Endothelial cell of umbilical vein (primary cell): Measurements from ENCODE around the gene SYTL3. TPM values are rescaled to one million over a fixed set of nuclear protein-coding genes. Genes with fewer than 3 reads are reported as not detected.

Source experiments
- BruUV-seq: library from RNA; stranded (reverse); fragments of 400-500 nt; replicated peaks from 2 replicates; lab custom pipeline; 2021; lab: Mats Ljungman, UMichigan
- CTCF ChIA-PET: fragments of 300-600, 350-600 bp; sonication (Branson Sonifier 250); formaldehyde crosslinking; loops from one replicate; lab custom pipeline; 2021; ENCODE audit warnings: antibody characterized with exemption, inconsistent platforms; lab: Charles Lee
- POLR2A ChIA-PET: fragments of 300-600, 350-600 bp; sonication (Branson Sonifier 250); formaldehyde crosslinking; loops from one replicate; lab custom pipeline; 2021; ENCODE audit warnings: antibody characterized with exemption, inconsistent platforms; lab: Charles Lee
- DNase-seq: peaks from one replicate; pipeline ENCODE4 v3.0.0-alpha.2; 2011; ENCODE audit warnings: low read depth, low spot score
- FAIRE-seq: peaks from 2 replicates; lab custom pipeline; 2011; peaks lifted over from hg19 to GRCh38; lab: Jason Lieb, UNC
- H2AFZ ChIP-seq: 2 replicates; pipeline ENCODE4 v1.6.0; 2012; ENCODE audit warnings: low read depth, low read length, control low read depth, inconsistent platforms
- H3K27ac ChIP-seq: 2 replicates; pipeline ENCODE4 v1.5.1; 2011; ENCODE audit warnings: low read depth, mild to moderate bottlenecking, control low read depth, low read length, moderate library complexity; ENCODE audit not compliant: insufficient read depth
- H3K27me3 ChIP-seq, 2 experiments: 2 replicates each; pipeline versions ENCODE4 v1.6.0 to v1.6.1; 2011; ENCODE audit warnings: low read length in 2 of 2, mixed read lengths in 1 of 2; ENCODE audit not compliant: control insufficient read depth in 2 of 2, insufficient read depth in 2 of 2
- H3K36me3 ChIP-seq, 2 experiments: 2 replicates in 1 of 2; 3 replicates in 1 of 2; pipeline ENCODE4 v1.5.1; 2011; ENCODE audit warnings: low read length in 2 of 2, mild to moderate bottlenecking in 1 of 2, moderate library complexity in 1 of 2; ENCODE audit not compliant: control insufficient read depth in 2 of 2, insufficient read depth in 2 of 2; ENCODE audit errors: extremely low read depth in 1 of 2
- H3K4me1 ChIP-seq: 3 replicates; pipeline ENCODE4 v1.5.1; 2011; ENCODE audit warnings: mild to moderate bottlenecking, low read length; ENCODE audit not compliant: control insufficient read depth, insufficient read depth; ENCODE audit errors: extremely low read depth
- H3K4me2 ChIP-seq: 2 replicates; pipeline ENCODE4 v1.6.1; 2011; ENCODE audit warnings: low read length, control low read depth, mixed read lengths; ENCODE audit not compliant: insufficient read depth
- H3K4me3 ChIP-seq, 3 experiments: fragments of 200-600 bp in 1 of 3; sonication (generic), shearing (Covaris generic) in 1 of 3; replicated peaks in 1 of 3; 2 replicates each; pipeline ENCODE4 v1.5.1; 2011 to 2016; ENCODE audit warnings: control low read depth in 3 of 3, low read length in 3 of 3, mild to moderate bottlenecking in 2 of 3, inconsistent platforms in 1 of 3, low read depth in 1 of 3, moderate library complexity in 1 of 3; ENCODE audit not compliant: insufficient read depth in 1 of 3
- H3K79me2 ChIP-seq: 2 replicates; pipeline ENCODE4 v1.6.0; 2012; ENCODE audit warnings: low read length, inconsistent platforms; ENCODE audit not compliant: control insufficient read depth, insufficient read depth
- H3K9ac ChIP-seq: replicated peaks from 2 replicates; pipeline ENCODE3; 2011; ENCODE audit warnings: low read length, control low read depth; ENCODE audit not compliant: insufficient read depth; ENCODE audit errors: extremely low read depth
- H3K9me1 ChIP-seq: replicated peaks from 3 replicates; pipeline ENCODE4 v1.6.0; 2011; ENCODE audit warnings: mild to moderate bottlenecking, low read length; ENCODE audit not compliant: control insufficient read depth, insufficient read depth; ENCODE audit errors: extremely low read depth
- H3K9me3 ChIP-seq: replicated peaks from 2 replicates; pipeline ENCODE4 v1.5.1; 2012; ENCODE audit warnings: low read length, inconsistent platforms; ENCODE audit not compliant: control insufficient read depth, insufficient read depth
- H4K20me1 ChIP-seq: replicated peaks from 2 replicates; pipeline ENCODE3; 2011; ENCODE audit warnings: mild to moderate bottlenecking, low read length; ENCODE audit not compliant: control insufficient read depth, insufficient read depth; ENCODE audit errors: extremely low read depth
- EZH2 ChIP-seq: IDR thresholded peaks from 2 replicates; pipeline ENCODE4 v1.6.1; 2012; ENCODE audit warnings: borderline replicate concordance, low read depth, mild to moderate bottlenecking, moderate library complexity, low read length, inconsistent platforms; ENCODE audit not compliant: severe bottlenecking
- FOS ChIP-seq: IDR thresholded peaks from 2 replicates; pipeline ENCODE4 v1.6.1; 2011; ENCODE audit warnings: mild to moderate bottlenecking, low read length, moderate library complexity, borderline replicate concordance; ENCODE audit not compliant: insufficient read depth
- JUN ChIP-seq: IDR thresholded peaks from 2 replicates; pipeline ENCODE4 v1.6.1; 2011; ENCODE audit warnings: borderline replicate concordance, low read depth; ENCODE audit not compliant: insufficient read length, insufficient read depth
- MYC ChIP-seq: IDR thresholded peaks from one replicate; pipeline ENCODE4 v1.6.1; 2011; ENCODE audit warnings: mild to moderate bottlenecking, low read depth, low read length
- POLR2A ChIP-seq: IDR thresholded peaks from 2 replicates; pipeline ENCODE4 v1.6.1; 2012; ENCODE audit warnings: low read depth, mild to moderate bottlenecking, control low read depth, low read length
- dilution Hi-C: fragments of 300-500 bp; cut with MboI; formaldehyde crosslinking; loops from one replicate; pipeline ENCODE4 v1.15.0; 2019; ENCODE audit warnings: low sequenced_read_pairs; ENCODE audit not compliant: extremely low pct_ligation_motif_present
- intact Hi-C: fragments of 100-400 bp; cut with micrococcal nuclease; formaldehyde crosslinking; loops from one replicate; pipeline ENCODE4 v1.10.0; 2022
- polyA plus RNA-seq, 4 experiments: library from polyadenylated mRNA; depleted of rRNA in 3 of 4; stranded (reverse) in 3 of 4; unstranded in 1 of 4; fragments of >200 nt; gene quantifications; 2 replicates each; pipeline versions ENCODE4 v1.2.1 to v1.2.3, GENCODE V29; 2011 to 2012; ENCODE audit warnings: missing spikeins in 1 of 4
- total RNA-seq: library from RNA; stranded (reverse); gene quantifications from 2 replicates; pipeline ENCODE4 v1.2.3, GENCODE V29; 2021
- TF ChIP-seq, protein P1 (sequence below): IDR thresholded peaks from 2 replicates; pipeline ENCODE4 v1.6.1; 2011; ENCODE audit not compliant: insufficient read depth, insufficient read length
- TF ChIP-seq, protein P2 (sequence below), 2 donors: IDR thresholded peaks; 1 replicate in 1 of 2; 2 replicates in 1 of 2; pipeline ENCODE4 v1.5.1; 2011; ENCODE audit warnings: low read length in 2 of 2, mild to moderate bottlenecking in 2 of 2, moderate library complexity in 2 of 2, control low read depth in 1 of 2, inconsistent platforms in 1 of 2, low read depth in 1 of 2; ENCODE audit not compliant: insufficient read depth in 1 of 2; ENCODE audit errors: extremely low read depth in 1 of 2

SYTL3 gene
- total and polyA plus RNA-seq, 2 donors (not counting 3 experiments of a cell fraction or from before 2014, with no cell fraction given) = 0.59 to 0.77 TPM

DNA sequence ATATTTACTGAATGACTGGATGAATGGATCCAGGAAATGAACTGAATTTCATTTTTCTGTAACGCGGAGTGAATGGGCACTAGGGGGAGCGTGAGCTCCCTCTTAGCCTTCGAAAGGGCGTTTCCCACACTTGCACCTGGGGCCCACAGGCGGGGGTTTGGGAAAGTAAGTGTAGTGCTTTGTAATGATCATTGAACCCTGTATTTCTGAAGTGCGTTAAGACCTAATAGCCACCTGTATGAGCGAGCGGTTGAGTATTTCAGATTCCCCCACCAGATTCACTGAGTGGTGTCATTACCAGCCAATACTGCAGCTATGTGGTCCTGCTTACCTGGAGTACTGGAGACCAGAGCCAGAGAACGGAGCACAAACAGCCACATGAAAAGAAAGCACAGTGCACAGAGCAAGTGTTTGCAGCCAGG is 10.5 kb downstream of the SYTL3 start:
- Histone ChIP-seq H3K27ac (no peak overlapping the region), H3K4me2 (no peak overlapping the region), H3K4me3 (no peak overlapping the region), H3K4me1 (no peaks in the 10 kb centered on the region), H3K79me2 (no peaks in the 10 kb centered on the region), H3K36me3 (no peaks in the 10 kb centered on the region), H2AFZ (no peak overlapping the region), H3K9ac (no peak overlapping the region), H3K9me1 (no peaks in the 10 kb centered on the region), H3K27me3 (peaks cover 11 to 14% of the 10 kb centered on the region in 2 experiments), H3K9me3 (no peaks in the 10 kb centered on the region), H4K20me1 (no peaks in the 10 kb centered on the region)
- TF ChIP-seq, protein P1, sequence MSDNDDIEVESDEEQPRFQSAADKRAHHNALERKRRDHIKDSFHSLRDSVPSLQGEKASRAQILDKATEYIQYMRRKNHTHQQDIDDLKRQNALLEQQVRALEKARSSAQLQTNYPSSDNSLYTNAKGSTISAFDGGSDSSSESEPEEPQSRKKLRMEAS = no peak
- TF ChIP-seq, protein P2, sequence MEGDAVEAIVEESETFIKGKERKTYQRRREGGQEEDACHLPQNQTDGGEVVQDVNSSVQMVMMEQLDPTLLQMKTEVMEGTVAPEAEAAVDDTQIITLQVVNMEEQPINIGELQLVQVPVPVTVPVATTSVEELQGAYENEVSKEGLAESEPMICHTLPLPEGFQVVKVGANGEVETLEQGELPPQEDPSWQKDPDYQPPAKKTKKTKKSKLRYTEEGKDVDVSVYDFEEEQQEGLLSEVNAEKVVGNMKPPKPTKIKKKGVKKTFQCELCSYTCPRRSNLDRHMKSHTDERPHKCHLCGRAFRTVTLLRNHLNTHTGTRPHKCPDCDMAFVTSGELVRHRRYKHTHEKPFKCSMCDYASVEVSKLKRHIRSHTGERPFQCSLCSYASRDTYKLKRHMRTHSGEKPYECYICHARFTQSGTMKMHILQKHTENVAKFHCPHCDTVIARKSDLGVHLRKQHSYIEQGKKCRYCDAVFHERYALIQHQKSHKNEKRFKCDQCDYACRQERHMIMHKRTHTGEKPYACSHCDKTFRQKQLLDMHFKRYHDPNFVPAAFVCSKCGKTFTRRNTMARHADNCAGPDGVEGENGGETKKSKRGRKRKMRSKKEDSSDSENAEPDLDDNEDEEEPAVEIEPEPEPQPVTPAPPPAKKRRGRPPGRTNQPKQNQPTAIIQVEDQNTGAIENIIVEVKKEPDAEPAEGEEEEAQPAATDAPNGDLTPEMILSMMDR (IDR thresholded peaks at IDR 0.05; ENCODE audit: extremely low read depth in 1 of 2, insufficient read depth in 1 of 2, low read depth in 1 of 2, low read length in 2 of 2) = peak; percentile 44 to 64
- ChIA-PET POLR2A (no interaction called here), CTCF (interaction anchor here (0.9 to 6.6 kb wide), 15 partner anchors 11 to 474 kb away, joined by 3 to 77 read pairs (median 6); partner anchors contain the start of genes DYNLT1 and SYTL3)
- DNase-seq (no peak), FAIRE-seq (no peak)
- intact Hi-C loops (loop anchor here (1.0 kb wide), 1 partner anchor 31 kb away; no protein-coding TSS in a partner anchor), dilution Hi-C loops (no loop called here)
- no TSS peak for BruUV-seq

DNA sequence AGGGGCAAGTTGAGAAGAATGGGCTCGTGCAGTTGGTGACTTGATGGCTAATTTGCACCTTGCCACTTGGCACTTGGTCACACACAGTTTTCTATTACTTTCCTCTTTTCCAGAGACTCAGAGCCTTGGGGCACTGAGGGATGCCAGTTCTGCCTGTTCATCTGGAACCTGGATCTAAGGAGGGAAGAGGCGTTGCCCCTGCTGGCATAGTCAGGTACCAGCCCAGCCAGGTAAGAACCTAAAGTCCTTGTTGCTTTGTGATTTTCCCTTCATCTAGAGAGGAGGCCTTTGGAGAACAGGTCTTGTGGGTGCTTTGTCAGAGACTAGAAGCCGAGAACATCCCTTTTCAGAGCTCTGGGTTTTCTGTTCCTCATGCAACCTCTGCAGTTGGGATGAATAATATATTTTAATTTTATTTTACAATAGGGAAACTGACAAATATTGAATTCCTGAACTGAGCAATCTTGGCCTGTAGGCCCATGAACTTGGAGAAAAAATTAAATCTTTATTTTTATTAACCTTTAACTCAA is 11.4 kb downstream of the SYTL3 start:
- H3K9me1 ChIP-seq = no peaks in the 10 kb centered on the region
- no peak overlapping the region for H2AFZ ChIP-seq
- no peaks in the 10 kb centered on the region for H3K4me1 ChIP-seq
- ChIA-PET CTCF (interaction anchor here (1.4 to 6.6 kb wide), 7 partner anchors 10 to 447 kb away, joined by 3 to 77 read pairs (median 11); partner anchors contain the start of gene DYNLT1), POLR2A (no interaction called here)
- H3K27ac ChIP-seq = no peak overlapping the region
- dilution Hi-C loops = no loop called here
- DNase-seq = no peak
- BruUV-seq = no TSS peak
- H3K36me3 ChIP-seq = no peaks in the 10 kb centered on the region
- no peak overlapping the region for H3K9ac ChIP-seq
- FAIRE-seq = no peak
- H3K27me3 ChIP-seq = peaks cover 11 to 16% of the 10 kb centered on the region in 2 experiments
- TF ChIP-seq POLR2A (no peak), JUN (no peak), FOS (no peak), EZH2 (no peak), MYC (no peak)
- TF ChIP-seq, protein P1 = no peak
- no peak overlapping the region for H3K4me3 ChIP-seq
- no peaks in the 10 kb centered on the region for H3K9me3 ChIP-seq
- H3K79me2 ChIP-seq = no peaks in the 10 kb centered on the region
- H3K4me2 ChIP-seq = no peak overlapping the region
- intact Hi-C loops = no loop called here
- no peaks in the 10 kb centered on the region for H4K20me1 ChIP-seq
